GM23338 (cell line): ENCODE data around the gene TMTC4. TPM values are rescaled to one million over a fixed set of nuclear protein-coding genes. Genes with fewer than 3 reads are reported as not detected.

ENCODE experiments used
- ATAC-seq: fragments of 200-7000 bp; cut with Tn5 transposase; 3 replicates; pipeline ENCODE4 v1.9.1; 2020
- DNase-seq: peaks from one replicate; pipeline ENCODE4 v3.0.0-alpha.2; 2015; ENCODE audit warnings: low spot score
- H2AFZ ChIP-seq: fragments of 200-600 bp; sonication (generic); 2 replicates; pipeline ENCODE4 v1.8.0; 2016; ENCODE audit warnings: antibody characterized with exemption, mild to moderate bottlenecking, moderate library complexity
- H3F3A ChIP-seq: fragments of 200-600 bp; sonication (generic); replicated peaks from 2 replicates; pipeline ENCODE4 v1.8.0; 2017; ENCODE audit warnings: antibody characterized with exemption, mixed run types, low read depth
- H3K27ac ChIP-seq: fragments of 200-600 bp; sonication (generic); 2 replicates; pipeline ENCODE4 v1.6.1; 2016; ENCODE audit warnings: low read depth
- H3K27me3 ChIP-seq: fragments of 200-600 bp; sonication (generic); 2 replicates; pipeline ENCODE4 v1.8.0; 2016; ENCODE audit warnings: mild to moderate bottlenecking, mixed run types, moderate library complexity; ENCODE audit not compliant: insufficient read depth
- H3K36me3 ChIP-seq: fragments of 200-600 bp; sonication (generic); 2 replicates; pipeline ENCODE4 v1.8.0; 2016; ENCODE audit warnings: mild to moderate bottlenecking; ENCODE audit not compliant: insufficient read depth
- H3K4me1 ChIP-seq: fragments of 200-600 bp; sonication (generic); 2 replicates; pipeline ENCODE4 v1.8.0; 2016; ENCODE audit warnings: mild to moderate bottlenecking, moderate library complexity; ENCODE audit not compliant: insufficient read depth
- H3K4me2 ChIP-seq: fragments of 200-600 bp; sonication (generic); 2 replicates; pipeline ENCODE4 v1.7.1; 2017; ENCODE audit warnings: mixed run types
- H3K4me3 ChIP-seq: fragments of 200-600 bp; sonication (generic); 2 replicates; pipeline ENCODE4 v1.6.1; 2016; ENCODE audit warnings: mixed run types
- H3K79me2 ChIP-seq: fragments of 200-600 bp; sonication (generic); replicated peaks from 2 replicates; pipeline ENCODE4 v1.8.0; 2017; ENCODE audit warnings: mild to moderate bottlenecking; ENCODE audit not compliant: insufficient read depth
- H3K9me2 ChIP-seq: fragments of 200-600 bp; sonication (generic); 2 replicates; pipeline ENCODE4 v1.8.0; 2017; ENCODE audit not compliant: insufficient read depth
- H4K20me1 ChIP-seq: fragments of 200-600 bp; sonication (generic); replicated peaks from 2 replicates; pipeline ENCODE4 v1.8.0; 2017; ENCODE audit warnings: mild to moderate bottlenecking; ENCODE audit not compliant: insufficient read depth
- H3K27ac Mint-ChIP-seq: 2 replicates; pipeline ENCODE4 v1.8.0; 2020; ENCODE audit warnings: inconsistent platforms, mild to moderate bottlenecking, moderate library complexity, mixed read lengths
- H3K27me3 Mint-ChIP-seq: 3 replicates; pipeline ENCODE4 v1.8.0; 2022; ENCODE audit warnings: low read depth, mild to moderate bottlenecking, moderate library complexity, mixed read lengths, inconsistent platforms; ENCODE audit not compliant: insufficient read depth, poor library complexity
- H3K36me3 Mint-ChIP-seq: 3 replicates; pipeline ENCODE4 v1.8.0; 2021; ENCODE audit warnings: low read depth, mild to moderate bottlenecking, inconsistent platforms, moderate library complexity, mixed read lengths
- H3K4me1 Mint-ChIP-seq: 3 replicates; pipeline ENCODE4 v1.8.0; 2020; ENCODE audit warnings: mild to moderate bottlenecking, inconsistent platforms, mixed read lengths
- H3K4me3 Mint-ChIP-seq: 3 replicates; pipeline ENCODE4 v1.8.0; 2021; ENCODE audit warnings: moderate library complexity, mild to moderate bottlenecking, inconsistent platforms, mixed read lengths
- H3K9me3 Mint-ChIP-seq: 3 replicates; pipeline ENCODE4 v1.8.0; 2020; ENCODE audit warnings: moderate library complexity, mild to moderate bottlenecking, inconsistent platforms, mixed read lengths
- CREB1 ChIP-seq: fragments of 250-450 bp; sonication (Bioruptor Pico); IDR thresholded peaks from 2 replicates; pipeline ENCODE4 v1.5.0; 2020; ENCODE audit warnings: low read depth, mild to moderate bottlenecking, moderate library complexity
- EZH2 ChIP-seq: fragments of 200-600 bp; sonication (generic); IDR thresholded peaks from one replicate; pipeline ENCODE4 v1.8.0; 2017; ENCODE audit warnings: antibody characterized with exemption, mild to moderate bottlenecking, low read depth; ENCODE audit not compliant: unreplicated experiment
- EZH2phosphoT487 ChIP-seq: fragments of 200-600 bp; sonication (generic); IDR thresholded peaks from one replicate; pipeline ENCODE4 v1.8.1; 2018; ENCODE audit warnings: antibody characterized with exemption; ENCODE audit not compliant: unreplicated experiment
- JUNB ChIP-seq: IDR thresholded peaks from one replicate; pipeline ENCODE4 v1.6.1; 2016; ENCODE audit warnings: antibody characterized with exemption; ENCODE audit not compliant: unreplicated experiment
- NANOG ChIP-seq: IDR thresholded peaks from 2 replicates; pipeline ENCODE4 v1.6.1; 2016; ENCODE audit warnings: antibody characterized with exemption, borderline replicate concordance
- POLR2AphosphoS5 ChIP-seq: IDR thresholded peaks from 2 replicates; pipeline ENCODE4 v1.6.1; 2016; ENCODE audit warnings: antibody characterized with exemption, low read depth
- STAT1 ChIP-seq: IDR thresholded peaks from one replicate; pipeline ENCODE4 v1.6.1; 2016; ENCODE audit warnings: antibody characterized with exemption; ENCODE audit not compliant: unreplicated experiment
- ZNF114 ChIP-seq: fragments of 250-450 bp; sonication (Bioruptor Pico); IDR thresholded peaks from 2 replicates; pipeline ENCODE4 v1.5.0; 2020; ENCODE audit warnings: mild to moderate bottlenecking, moderate library complexity
- ZNF331 ChIP-seq: fragments of 250-450 bp; sonication (Bioruptor Pico); IDR thresholded peaks from 2 replicates; pipeline ENCODE4 v1.5.0; 2020; ENCODE audit warnings: low read depth, mild to moderate bottlenecking, moderate library complexity
- polyA plus RNA-seq: library from polyadenylated mRNA; unstranded; fragments of >200 nt; fragmentation: Nextera tagmentation; extraction: Ambion mirVana; gene quantifications from 2 replicates; pipeline ENCODE4 v1.2.1, GENCODE V29; 2016
- total RNA-seq: library from RNA; depleted of rRNA; stranded (reverse); fragments of >200 nt; shearing (Covaris generic); gene quantifications from 2 replicates; pipeline ENCODE4 v1.2.3, GENCODE V29; 2014
- TF ChIP-seq, protein P1 (sequence below), 2 experiments: fragments of 200-600 bp in 1 of 2; sonication (generic) in 1 of 2; conservative IDR thresholded peaks; 2 replicates each; pipeline versions ENCODE4 v1.5.1 to v1.6.1; 2016 to 2017; ENCODE audit warnings: antibody characterized with exemption in 2 of 2, low read depth in 2 of 2, mild to moderate bottlenecking in 2 of 2, moderate library complexity in 1 of 2
- TF ChIP-seq, protein P2 (sequence below): IDR thresholded peaks from 2 replicates; pipeline ENCODE4 v1.6.1; 2016; ENCODE audit warnings: antibody characterized with exemption
- TF ChIP-seq, protein P3 (sequence below): fragments of 250-450 bp; sonication (Bioruptor Pico); IDR thresholded peaks from 2 replicates; pipeline ENCODE4 v1.5.0; 2020; ENCODE audit warnings: mild to moderate bottlenecking, moderate library complexity
- TF ChIP-seq, protein P4 (sequence below): IDR thresholded peaks from one replicate; pipeline ENCODE4 v1.6.1; 2018; ENCODE audit warnings: antibody characterized with exemption; ENCODE audit not compliant: unreplicated experiment

TMTC4 gene
- total and polyA plus RNA-seq, 2 experiments from 2014 or later, result 21.9 to 50.0 TPM

DNA sequence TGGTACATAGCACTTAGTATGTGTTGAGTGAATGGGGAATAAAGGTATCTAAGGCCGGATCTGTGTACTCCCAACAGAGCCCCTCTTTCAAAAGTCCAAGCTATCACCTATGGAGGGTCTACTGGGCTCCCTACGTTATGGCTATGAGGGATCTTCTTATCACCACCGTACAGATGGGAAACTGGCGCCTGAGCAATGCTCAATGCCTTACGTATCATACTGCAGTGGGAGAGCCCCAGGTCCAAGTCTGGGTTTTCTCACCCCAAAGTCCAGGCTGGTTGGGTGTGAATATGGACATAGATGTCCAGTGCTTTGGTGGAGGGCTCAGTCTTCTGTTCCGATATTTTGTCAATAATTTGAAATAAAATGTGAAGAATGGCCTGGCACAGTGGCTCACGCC lies 72.9 kb downstream of the TMTC4 start:
- no peak for DNase-seq
- Mint-ChIP-seq H3K27me3 (no peaks in the 10 kb centered on the region), H3K9me3 (no peaks in the 10 kb centered on the region), H3K4me3 (no peak overlapping the region), H3K4me1 (no peaks in the 10 kb centered on the region), H3K27ac (no peak overlapping the region; the same call in 1 of the 2 replicates), H3K36me3 (no peaks in the 10 kb centered on the region)
- H3F3A ChIP-seq, result 0 out of 2 replicates have a peak, but pooled peaks cover 7% of the 10 kb centered on the region
- no peaks in the 10 kb centered on the region for H4K20me1 ChIP-seq
- no peaks in the 10 kb centered on the region for H3K36me3 ChIP-seq
- no peak overlapping the region for H3K4me3 ChIP-seq
- H3K9me2 ChIP-seq, result no peaks in the 10 kb centered on the region
- no peak overlapping the region for H3K4me2 ChIP-seq
- H3K27ac ChIP-seq, result no peak overlapping the region
- no peak for ATAC-seq
- H3K27me3 ChIP-seq, result no peaks in the 10 kb centered on the region
- no peaks in the 10 kb centered on the region for H3K79me2 ChIP-seq
- TF ChIP-seq EZH2phosphoT487, result no peak
- no peak for TF ChIP-seq EZH2
- TF ChIP-seq JUNB, result no peak
- TF ChIP-seq ZNF331 (CRISPR knock-in tag), result no peak
- TF ChIP-seq, protein P1, sequence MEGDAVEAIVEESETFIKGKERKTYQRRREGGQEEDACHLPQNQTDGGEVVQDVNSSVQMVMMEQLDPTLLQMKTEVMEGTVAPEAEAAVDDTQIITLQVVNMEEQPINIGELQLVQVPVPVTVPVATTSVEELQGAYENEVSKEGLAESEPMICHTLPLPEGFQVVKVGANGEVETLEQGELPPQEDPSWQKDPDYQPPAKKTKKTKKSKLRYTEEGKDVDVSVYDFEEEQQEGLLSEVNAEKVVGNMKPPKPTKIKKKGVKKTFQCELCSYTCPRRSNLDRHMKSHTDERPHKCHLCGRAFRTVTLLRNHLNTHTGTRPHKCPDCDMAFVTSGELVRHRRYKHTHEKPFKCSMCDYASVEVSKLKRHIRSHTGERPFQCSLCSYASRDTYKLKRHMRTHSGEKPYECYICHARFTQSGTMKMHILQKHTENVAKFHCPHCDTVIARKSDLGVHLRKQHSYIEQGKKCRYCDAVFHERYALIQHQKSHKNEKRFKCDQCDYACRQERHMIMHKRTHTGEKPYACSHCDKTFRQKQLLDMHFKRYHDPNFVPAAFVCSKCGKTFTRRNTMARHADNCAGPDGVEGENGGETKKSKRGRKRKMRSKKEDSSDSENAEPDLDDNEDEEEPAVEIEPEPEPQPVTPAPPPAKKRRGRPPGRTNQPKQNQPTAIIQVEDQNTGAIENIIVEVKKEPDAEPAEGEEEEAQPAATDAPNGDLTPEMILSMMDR (conservative IDR thresholded peaks at IDR 0.05; ENCODE audit: low read depth in 2 of 2), result no peak
- no peak for TF ChIP-seq STAT1
- TF ChIP-seq, protein P2, sequence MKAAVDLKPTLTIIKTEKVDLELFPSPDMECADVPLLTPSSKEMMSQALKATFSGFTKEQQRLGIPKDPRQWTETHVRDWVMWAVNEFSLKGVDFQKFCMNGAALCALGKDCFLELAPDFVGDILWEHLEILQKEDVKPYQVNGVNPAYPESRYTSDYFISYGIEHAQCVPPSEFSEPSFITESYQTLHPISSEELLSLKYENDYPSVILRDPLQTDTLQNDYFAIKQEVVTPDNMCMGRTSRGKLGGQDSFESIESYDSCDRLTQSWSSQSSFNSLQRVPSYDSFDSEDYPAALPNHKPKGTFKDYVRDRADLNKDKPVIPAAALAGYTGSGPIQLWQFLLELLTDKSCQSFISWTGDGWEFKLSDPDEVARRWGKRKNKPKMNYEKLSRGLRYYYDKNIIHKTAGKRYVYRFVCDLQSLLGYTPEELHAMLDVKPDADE, result no peak
- no peak for TF ChIP-seq POLR2AphosphoS5
- TF ChIP-seq, protein P3, sequence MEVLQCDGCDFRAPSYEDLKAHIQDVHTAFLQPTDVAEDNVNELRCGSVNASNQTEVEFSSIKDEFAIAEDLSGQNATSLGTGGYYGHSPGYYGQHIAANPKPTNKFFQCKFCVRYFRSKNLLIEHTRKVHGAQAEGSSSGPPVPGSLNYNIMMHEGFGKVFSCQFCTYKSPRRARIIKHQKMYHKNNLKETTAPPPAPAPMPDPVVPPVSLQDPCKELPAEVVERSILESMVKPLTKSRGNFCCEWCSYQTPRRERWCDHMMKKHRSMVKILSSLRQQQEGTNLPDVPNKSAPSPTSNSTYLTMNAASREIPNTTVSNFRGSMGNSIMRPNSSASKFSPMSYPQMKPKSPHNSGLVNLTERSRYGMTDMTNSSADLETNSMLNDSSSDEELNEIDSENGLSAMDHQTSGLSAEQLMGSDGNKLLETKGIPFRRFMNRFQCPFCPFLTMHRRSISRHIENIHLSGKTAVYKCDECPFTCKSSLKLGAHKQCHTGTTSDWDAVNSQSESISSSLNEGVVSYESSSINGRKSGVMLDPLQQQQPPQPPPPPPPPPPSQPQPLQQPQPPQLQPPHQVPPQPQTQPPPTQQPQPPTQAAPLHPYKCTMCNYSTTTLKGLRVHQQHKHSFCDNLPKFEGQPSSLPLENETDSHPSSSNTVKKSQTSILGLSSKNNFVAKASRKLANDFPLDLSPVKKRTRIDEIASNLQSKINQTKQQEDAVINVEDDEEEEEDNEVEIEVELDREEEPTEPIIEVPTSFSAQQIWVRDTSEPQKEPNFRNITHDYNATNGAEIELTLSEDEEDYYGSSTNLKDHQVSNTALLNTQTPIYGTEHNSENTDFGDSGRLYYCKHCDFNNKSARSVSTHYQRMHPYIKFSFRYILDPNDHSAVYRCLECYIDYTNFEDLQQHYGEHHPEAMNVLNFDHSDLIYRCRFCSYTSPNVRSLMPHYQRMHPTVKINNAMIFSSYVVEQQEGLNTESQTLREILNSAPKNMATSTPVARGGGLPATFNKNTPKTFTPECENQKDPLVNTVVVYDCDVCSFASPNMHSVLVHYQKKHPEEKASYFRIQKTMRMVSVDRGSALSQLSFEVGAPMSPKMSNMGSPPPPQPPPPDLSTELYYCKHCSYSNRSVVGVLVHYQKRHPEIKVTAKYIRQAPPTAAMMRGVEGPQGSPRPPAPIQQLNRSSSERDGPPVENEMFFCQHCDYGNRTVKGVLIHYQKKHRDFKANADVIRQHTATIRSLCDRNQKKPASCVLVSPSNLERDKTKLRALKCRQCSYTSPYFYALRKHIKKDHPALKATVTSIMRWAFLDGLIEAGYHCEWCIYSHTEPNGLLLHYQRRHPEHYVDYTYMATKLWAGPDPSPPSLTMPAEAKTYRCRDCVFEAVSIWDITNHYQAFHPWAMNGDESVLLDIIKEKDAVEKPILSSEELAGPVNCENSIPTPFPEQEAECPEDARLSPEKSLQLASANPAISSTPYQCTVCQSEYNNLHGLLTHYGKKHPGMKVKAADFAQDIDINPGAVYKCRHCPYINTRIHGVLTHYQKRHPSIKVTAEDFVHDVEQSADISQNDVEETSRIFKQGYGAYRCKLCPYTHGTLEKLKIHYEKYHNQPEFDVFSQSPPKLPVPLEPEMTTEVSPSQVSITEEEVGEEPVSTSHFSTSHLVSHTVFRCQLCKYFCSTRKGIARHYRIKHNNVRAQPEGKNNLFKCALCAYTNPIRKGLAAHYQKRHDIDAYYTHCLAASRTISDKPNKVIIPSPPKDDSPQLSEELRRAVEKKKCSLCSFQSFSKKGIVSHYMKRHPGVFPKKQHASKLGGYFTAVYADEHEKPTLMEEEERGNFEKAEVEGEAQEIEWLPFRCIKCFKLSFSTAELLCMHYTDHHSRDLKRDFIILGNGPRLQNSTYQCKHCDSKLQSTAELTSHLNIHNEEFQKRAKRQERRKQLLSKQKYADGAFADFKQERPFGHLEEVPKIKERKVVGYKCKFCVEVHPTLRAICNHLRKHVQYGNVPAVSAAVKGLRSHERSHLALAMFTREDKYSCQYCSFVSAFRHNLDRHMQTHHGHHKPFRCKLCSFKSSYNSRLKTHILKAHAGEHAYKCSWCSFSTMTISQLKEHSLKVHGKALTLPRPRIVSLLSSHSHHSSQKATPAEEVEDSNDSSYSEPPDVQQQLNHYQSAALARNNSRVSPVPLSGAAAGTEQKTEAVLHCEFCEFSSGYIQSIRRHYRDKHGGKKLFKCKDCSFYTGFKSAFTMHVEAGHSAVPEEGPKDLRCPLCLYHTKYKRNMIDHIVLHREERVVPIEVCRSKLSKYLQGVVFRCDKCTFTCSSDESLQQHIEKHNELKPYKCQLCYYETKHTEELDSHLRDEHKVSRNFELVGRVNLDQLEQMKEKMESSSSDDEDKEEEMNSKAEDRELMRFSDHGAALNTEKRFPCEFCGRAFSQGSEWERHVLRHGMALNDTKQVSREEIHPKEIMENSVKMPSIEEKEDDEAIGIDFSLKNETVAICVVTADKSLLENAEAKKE (CRISPR knock-in tag), result no peak
- TF ChIP-seq NANOG, result no peak
- no peak for TF ChIP-seq ZNF114 (CRISPR knock-in tag)
- TF ChIP-seq, protein P4, sequence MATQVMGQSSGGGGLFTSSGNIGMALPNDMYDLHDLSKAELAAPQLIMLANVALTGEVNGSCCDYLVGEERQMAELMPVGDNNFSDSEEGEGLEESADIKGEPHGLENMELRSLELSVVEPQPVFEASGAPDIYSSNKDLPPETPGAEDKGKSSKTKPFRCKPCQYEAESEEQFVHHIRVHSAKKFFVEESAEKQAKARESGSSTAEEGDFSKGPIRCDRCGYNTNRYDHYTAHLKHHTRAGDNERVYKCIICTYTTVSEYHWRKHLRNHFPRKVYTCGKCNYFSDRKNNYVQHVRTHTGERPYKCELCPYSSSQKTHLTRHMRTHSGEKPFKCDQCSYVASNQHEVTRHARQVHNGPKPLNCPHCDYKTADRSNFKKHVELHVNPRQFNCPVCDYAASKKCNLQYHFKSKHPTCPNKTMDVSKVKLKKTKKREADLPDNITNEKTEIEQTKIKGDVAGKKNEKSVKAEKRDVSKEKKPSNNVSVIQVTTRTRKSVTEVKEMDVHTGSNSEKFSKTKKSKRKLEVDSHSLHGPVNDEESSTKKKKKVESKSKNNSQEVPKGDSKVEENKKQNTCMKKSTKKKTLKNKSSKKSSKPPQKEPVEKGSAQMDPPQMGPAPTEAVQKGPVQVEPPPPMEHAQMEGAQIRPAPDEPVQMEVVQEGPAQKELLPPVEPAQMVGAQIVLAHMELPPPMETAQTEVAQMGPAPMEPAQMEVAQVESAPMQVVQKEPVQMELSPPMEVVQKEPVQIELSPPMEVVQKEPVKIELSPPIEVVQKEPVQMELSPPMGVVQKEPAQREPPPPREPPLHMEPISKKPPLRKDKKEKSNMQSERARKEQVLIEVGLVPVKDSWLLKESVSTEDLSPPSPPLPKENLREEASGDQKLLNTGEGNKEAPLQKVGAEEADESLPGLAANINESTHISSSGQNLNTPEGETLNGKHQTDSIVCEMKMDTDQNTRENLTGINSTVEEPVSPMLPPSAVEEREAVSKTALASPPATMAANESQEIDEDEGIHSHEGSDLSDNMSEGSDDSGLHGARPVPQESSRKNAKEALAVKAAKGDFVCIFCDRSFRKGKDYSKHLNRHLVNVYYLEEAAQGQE, result no peak
- TF ChIP-seq CREB1 (CRISPR knock-in tag), result no peak
- H2AFZ ChIP-seq, result no peak overlapping the region
- H3K4me1 ChIP-seq, result no peaks in the 10 kb centered on the region; the same call in 1 of the 2 replicates
